Spleen (tissue), 7 donors: ENCODE data around the gene SLC24A3.

Source experiments
- POLR2A ChIP-seq, 3 donors: fragments of 450-650 bp; IDR thresholded peaks; one replicate each; pipeline ENCODE4 v1.5.1; 2017; ENCODE audit warnings: antibody characterized with exemption in 3 of 3, mild to moderate bottlenecking in 1 of 3
- POLR2AphosphoS5 ChIP-seq, 3 donors: sonication (generic); formaldehyde crosslinking; IDR thresholded peaks; one replicate each; pipeline ENCODE4 v1.5.1; 2017; ENCODE audit warnings: antibody characterized with exemption in 3 of 3
- TF ChIP-seq, protein P1 (sequence below), 11 experiments: fragments of 200-600 bp in 7 of 11; fragments of 450-650 bp in 4 of 11; sonication (generic) in 4 of 11; IDR thresholded peaks in 8 of 11; conservative IDR thresholded peaks in 3 of 11; 1 replicate in 7 of 11; 2 replicates in 4 of 11; pipeline versions ENCODE4 v1.4.0 to v1.8.0; 2016 to 2021; ENCODE audit warnings: antibody characterized with exemption in 11 of 11, inconsistent platforms in 4 of 11, mild to moderate bottlenecking in 1 of 11
- donor health status: DM: no; HTN: no; CAD: no; lungs with moderate emphysema.
- donor health status: DM: no; HTN: no; CAD: no.
- donor health status: DM: no; HTN: no; CAD: no.

DNA sequence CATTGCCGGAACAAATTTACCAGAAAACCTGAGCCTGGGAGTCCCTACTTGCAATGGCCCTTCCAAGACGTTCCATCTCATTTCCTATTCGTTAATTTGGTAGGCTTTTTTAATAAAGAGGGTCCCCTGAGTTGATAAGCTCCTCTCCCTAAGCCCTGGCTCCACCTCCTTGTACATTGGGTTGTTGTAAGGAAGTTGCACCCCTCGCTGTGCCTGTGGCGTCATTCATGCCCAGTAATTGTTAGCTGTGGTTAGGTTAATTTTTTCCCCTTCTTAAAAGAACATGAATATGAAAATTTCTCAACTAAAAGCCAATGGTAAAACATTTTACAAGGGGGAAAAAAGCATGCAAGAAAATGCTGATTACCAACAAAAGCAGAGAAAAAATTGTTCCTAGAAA is 91.9 kb downstream of the SLC24A3 start:
- TF ChIP-seq, protein P1, sequence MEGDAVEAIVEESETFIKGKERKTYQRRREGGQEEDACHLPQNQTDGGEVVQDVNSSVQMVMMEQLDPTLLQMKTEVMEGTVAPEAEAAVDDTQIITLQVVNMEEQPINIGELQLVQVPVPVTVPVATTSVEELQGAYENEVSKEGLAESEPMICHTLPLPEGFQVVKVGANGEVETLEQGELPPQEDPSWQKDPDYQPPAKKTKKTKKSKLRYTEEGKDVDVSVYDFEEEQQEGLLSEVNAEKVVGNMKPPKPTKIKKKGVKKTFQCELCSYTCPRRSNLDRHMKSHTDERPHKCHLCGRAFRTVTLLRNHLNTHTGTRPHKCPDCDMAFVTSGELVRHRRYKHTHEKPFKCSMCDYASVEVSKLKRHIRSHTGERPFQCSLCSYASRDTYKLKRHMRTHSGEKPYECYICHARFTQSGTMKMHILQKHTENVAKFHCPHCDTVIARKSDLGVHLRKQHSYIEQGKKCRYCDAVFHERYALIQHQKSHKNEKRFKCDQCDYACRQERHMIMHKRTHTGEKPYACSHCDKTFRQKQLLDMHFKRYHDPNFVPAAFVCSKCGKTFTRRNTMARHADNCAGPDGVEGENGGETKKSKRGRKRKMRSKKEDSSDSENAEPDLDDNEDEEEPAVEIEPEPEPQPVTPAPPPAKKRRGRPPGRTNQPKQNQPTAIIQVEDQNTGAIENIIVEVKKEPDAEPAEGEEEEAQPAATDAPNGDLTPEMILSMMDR (IDR thresholded peaks at IDR 0.05 in 8 of 11, conservative IDR thresholded peaks at IDR 0.05 in 3 of 11) = no peak
- no peak for TF ChIP-seq POLR2A (IDR thresholded peaks at IDR 0.05)
- TF ChIP-seq POLR2AphosphoS5 (IDR thresholded peaks at IDR 0.05) = no peak
